AG04449 (cell line): ENCODE results near the gene CNTNAP3B.
"Not testable (repeated sequence)": the region's sequence is repeated elsewhere in the genome, so short reads cannot be mapped to it uniquely, and the experiment has no call there.

Experiments
- CTCF ChIA-PET: fragments of 350-600 bp; formaldehyde crosslinking; extraction: SDS; loops from one replicate; lab custom pipeline; 2021; ENCODE audit warnings: antibody characterized with exemption; lab: Yijun Ruan, JAX
- POLR2A ChIA-PET: fragments of 400-600, 350-600 bp; formaldehyde crosslinking; extraction: SDS; loops from one replicate; lab custom pipeline; 2020; ENCODE audit warnings: antibody characterized with exemption, inconsistent platforms; lab: Yijun Ruan, JAX
- DNase-seq: peaks from one replicate; pipeline ENCODE4 v3.0.0-alpha.2; 2010; ENCODE audit warnings: low read depth, low spot score
- H3K4me3 ChIP-seq: 2 replicates; pipeline ENCODE4 v1.5.1; 2011; ENCODE audit warnings: low read depth, mild to moderate bottlenecking, control low read depth, low read length

The CNTNAP3B gene

DNA sequence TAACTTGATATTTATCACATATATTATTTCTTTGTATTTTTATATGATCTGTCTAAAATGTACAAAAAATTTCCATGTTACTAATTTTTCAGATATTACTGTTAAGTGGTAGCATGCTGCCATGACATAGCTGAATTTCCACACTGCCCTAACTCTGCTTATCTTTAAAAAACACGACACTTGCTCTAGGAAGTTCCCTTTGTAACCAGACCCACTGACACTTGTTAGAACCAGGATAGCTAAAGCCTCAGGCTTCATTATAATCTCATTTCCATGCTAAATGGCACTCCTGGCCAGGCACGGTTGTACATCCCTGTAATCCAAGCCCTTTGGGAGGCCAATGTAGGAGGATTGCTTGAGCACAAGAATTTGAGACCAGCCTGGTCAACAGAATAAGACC lies 273.8 kb downstream of the CNTNAP3B start:
- POLR2A ChIA-PET, H3K4me3 ChIP-seq, DNase-seq, CTCF ChIA-PET: not testable (repeated sequence)

DNA sequence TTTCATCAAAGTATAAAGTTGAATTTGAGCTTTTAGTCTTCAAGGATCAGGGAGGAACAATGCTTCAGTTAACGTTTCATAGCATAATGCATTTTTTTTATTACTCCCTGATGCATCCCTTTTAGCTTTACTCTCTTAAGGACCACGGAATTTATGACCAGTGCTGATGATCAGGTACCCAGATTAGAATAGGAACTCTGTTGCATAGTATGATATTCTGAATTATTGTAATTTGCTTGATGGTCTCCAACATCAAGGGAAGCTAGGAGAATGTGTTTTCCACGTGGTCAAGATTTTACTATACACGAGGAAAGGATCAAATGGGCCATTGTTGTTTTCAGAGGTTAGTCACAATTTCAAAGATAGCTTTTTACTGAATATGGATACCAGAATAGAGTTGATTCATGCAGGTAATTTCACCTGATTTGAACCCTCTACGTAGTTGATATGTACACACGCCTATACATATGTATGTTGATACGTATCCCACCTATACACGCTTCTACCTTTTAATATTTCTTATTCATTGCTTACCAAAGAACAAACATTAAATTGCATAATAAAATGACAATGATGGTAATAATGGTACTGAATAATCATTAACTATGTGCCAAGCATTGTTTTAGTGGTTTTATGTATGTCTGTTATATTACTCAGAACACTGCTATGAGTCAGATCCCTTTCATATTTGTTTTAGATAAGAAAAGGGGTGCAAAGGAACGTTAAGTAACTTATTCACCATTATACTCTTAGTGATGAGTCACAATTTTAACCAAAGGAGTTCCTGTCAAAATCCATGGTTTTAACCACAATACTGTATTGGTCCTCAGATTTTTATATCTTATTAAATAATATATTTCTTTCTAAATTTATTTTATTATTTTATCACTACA lies 277.1 kb downstream of the CNTNAP3B start:
- H3K4me3 ChIP-seq, POLR2A ChIA-PET, CTCF ChIA-PET: not testable (repeated sequence)

DNA sequence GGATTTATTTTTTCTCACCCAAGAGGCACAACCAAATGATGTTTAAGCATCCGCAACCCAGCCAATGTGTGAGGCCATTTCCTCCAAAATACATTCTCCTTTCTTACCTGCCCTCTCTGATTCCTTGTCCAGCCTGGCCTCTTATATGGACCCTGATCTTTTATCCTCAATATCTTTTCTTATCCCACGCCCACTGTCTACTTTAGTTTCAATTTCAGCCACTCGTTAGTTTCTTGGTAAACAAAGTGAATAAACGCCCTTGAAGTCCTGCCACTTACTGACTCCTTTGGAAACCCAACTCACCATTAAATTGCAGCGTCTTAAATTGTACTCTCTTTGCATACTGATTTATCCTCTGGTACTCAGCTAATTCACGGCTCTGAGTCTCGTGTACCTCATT lies 281.4 kb downstream of the CNTNAP3B start:
- DNase-seq, CTCF ChIA-PET, POLR2A ChIA-PET, H3K4me3 ChIP-seq: not testable (repeated sequence)

More for the DNA sequence above, 277.1 kb downstream of the CNTNAP3B start:
- DNase-seq: not testable (repeated sequence)
